HG03378 (cell line): ENCODE data around the gene GREM2.

Experiments used
- ATAC-seq: cut with Tn5 transposase; IDR thresholded peaks from one replicate; pipeline ENCODE4 v1.9.1; 2021; ENCODE audit warnings: mild to moderate bottlenecking, moderate library complexity; ENCODE audit not compliant: unreplicated experiment

Gene GREM2

GRCh38 chr1:240562779-240563178 lies 49.2 kb downstream of the GREM2 start:
- no peak for ATAC-seq

- no peak for ATAC-seq
Observed at GRCh38 chr1:240562111-240562590, 49.8 kb downstream of the GREM2 start.

- no peak for ATAC-seq
Observed at GRCh38 chr1:240559781-240560180, 52.2 kb downstream of the GREM2 start.

GRCh38 chr1:240555524-240555923 lies 56.4 kb downstream of the GREM2 start:
- ATAC-seq, result no peak

- ATAC-seq, result no peak
Observed at GRCh38 chr1:240553351-240553750, 58.6 kb downstream of the GREM2 start.

- no peak for ATAC-seq
Observed at GRCh38 chr1:240539769-240540414, 72.1 kb downstream of the GREM2 start.

- no peak for ATAC-seq
Observed at GRCh38 chr1:240538776-240539430, 73.1 kb downstream of the GREM2 start.

GRCh38 chr1:240533154-240533780 lies 78.7 kb downstream of the GREM2 start:
- ATAC-seq, result no peak

GRCh38 chr1:240528591-240528990 lies 83.4 kb downstream of the GREM2 start:
- ATAC-seq, result no peak

GRCh38 chr1:240527086-240527485 lies 84.9 kb downstream of the GREM2 start:
- ATAC-seq, result no peak

GRCh38 chr1:240526312-240526711 lies 85.6 kb downstream of the GREM2 start:
- ATAC-seq, result no peak

GRCh38 chr1:240524356-240525069 lies 87.4 kb downstream of the GREM2 start:
- no peak for ATAC-seq

- ATAC-seq, result no peak
Observed at GRCh38 chr1:240522122-240522822, 89.7 kb downstream of the GREM2 start.

- ATAC-seq, result no peak
Observed at GRCh38 chr1:240517891-240518290, 94.1 kb downstream of the GREM2 start.

GRCh38 chr1:240516069-240516468 lies 95.9 kb downstream of the GREM2 start:
- ATAC-seq, result no peak

GRCh38 chr1:240515505-240515904 lies 96.5 kb downstream of the GREM2 start:
- no peak for ATAC-seq

GRCh38 chr1:240511789-240512188 lies 100.2 kb downstream of the GREM2 start:
- ATAC-seq, result no peak

GRCh38 chr1:240508950-240509349 lies 103.0 kb downstream of the GREM2 start:
- no peak for ATAC-seq

GRCh38 chr1:240508201-240508600 lies 103.8 kb downstream of the GREM2 start:
- no peak for ATAC-seq

- ATAC-seq, result no peak
Observed at GRCh38 chr1:240506176-240506575, 105.8 kb downstream of the GREM2 start.

- ATAC-seq, result no peak
Observed at GRCh38 chr1:240503558-240503957, 108.4 kb downstream of the GREM2 start.
